ENCODE measurements around the gene DNA2. TPM values are rescaled to one million over a fixed set of nuclear protein-coding genes. Genes with fewer than 3 reads are reported as not detected.

Gene DNA2
- total RNA-seq, 1 experiment from 2014 or later: 29.0 TPM

GRCh38 chr10:68408898-68409518, 62.8 kb downstream of the DNA2 start:
- ATAC-seq (no peak), DNase-seq (ENCODE audit: low read depth, low spot score) (no peak)
- CTCF ChIA-PET: no interaction called here
- no TSS peak for BruUV-seq (replicated peaks)
- Histone ChIP-seq H3K4me3 (ENCODE audit: low read depth in 2 of 2, low read length in 2 of 2) (no peak overlapping the region), H3K27ac (ENCODE audit: low read length) (no peak overlapping the region), H3K9me3 (ENCODE audit: control insufficient read depth, insufficient read depth, low read depth, low read length) (no peaks in the 10 kb centered on the region), H3K4me1 (ENCODE audit: control insufficient read depth, insufficient read depth, low read length) (peaks cover 13% of the 10 kb centered on the region), H3K36me3 (ENCODE audit: control insufficient read depth, insufficient read depth, low read length) (peaks cover 2% of the 10 kb centered on the region; the same call in 1 of the 2 replicates), H3K27me3 (ENCODE audit: control insufficient read depth, insufficient read depth, low read length) (no peaks in the 10 kb centered on the region)
- TF ChIP-seq REST (IDR thresholded peaks at IDR 0.05; ENCODE audit: insufficient read depth in 1 of 2, low read depth in 2 of 2, low read length in 1 of 2) (no peak), SIN3A (IDR thresholded peaks at IDR 0.05; ENCODE audit: borderline replicate concordance, insufficient read depth, low read depth, low read length) (no peak), TCF7L2 (IDR thresholded peaks at IDR 0.05; ENCODE audit: low read depth, low read length) (no peak), CTCF (IDR thresholded peaks at IDR 0.05) (no peak)
- intact Hi-C loops (cut with micrococcal nuclease; ENCODE audit: unreplicated experiment): no loop called here
- in situ Hi-C loops (cut with HindIII; ENCODE audit: low pct_unique_long_range_greater_than_20kb, low sequenced_read_pairs): no loop called here
- POLR2A ChIA-PET: interaction anchor here (1.1 kb wide), 1 partner anchor 342 kb away, joined by 3 read pairs; no protein-coding TSS in a partner anchor

GRCh38 chr10:68406815-68407548, 64.8 kb downstream of the DNA2 start, which contains the start of gene RUFY2:
RUFY2 (minus strand) TSS chr10:68407277; CDS start chr10:68407189, 88 bp downstream.
- in situ Hi-C loops (cut with HindIII; ENCODE audit: low pct_unique_long_range_greater_than_20kb, low sequenced_read_pairs): no loop called here
- no peaks in the 10 kb centered on the region for H3K27me3 ChIP-seq (ENCODE audit: control insufficient read depth, insufficient read depth, low read length)
- H3K9me3 ChIP-seq (ENCODE audit: control insufficient read depth, insufficient read depth, low read depth, low read length): no peaks in the 10 kb centered on the region
- no peak for DNase-seq (ENCODE audit: low read depth, low spot score)
- no TSS peak for BruUV-seq (replicated peaks)
- peak within 1 kb of the TSS; percentile 83 for H3K27ac ChIP-seq (ENCODE audit: low read length)
- H3K4me3 ChIP-seq (ENCODE audit: low read depth in 2 of 2, low read length in 2 of 2): peak within 1 kb of the TSS; percentile 71 to 72
- peaks cover 2% of the 10 kb centered on the region; the same call in 1 of the 2 replicates for H3K36me3 ChIP-seq (ENCODE audit: control insufficient read depth, insufficient read depth, low read length)
- TF ChIP-seq SIN3A (IDR thresholded peaks at IDR 0.05; ENCODE audit: borderline replicate concordance, insufficient read depth, low read depth, low read length) (no peak), CTCF (IDR thresholded peaks at IDR 0.05) (peak; percentile 100), POLR2AphosphoS5 (IDR thresholded peaks at IDR 0.05; ENCODE audit: low read depth, low read length) (peak; percentile 62; the same call in 1 of the 2 replicates)
- intact Hi-C loops (cut with micrococcal nuclease; ENCODE audit: unreplicated experiment): no loop called here
- ChIA-PET CTCF (interaction anchor here (0.5 kb wide), 1 partner anchor 69 kb away, joined by 3 read pairs; no protein-coding TSS in a partner anchor), POLR2A (interaction anchor here (0.6 kb wide), 3 partner anchors 8 to 334 kb away, joined by 3 to 12 read pairs (median 7); no protein-coding TSS in a partner anchor)
- ATAC-seq: peak; percentile 96
- peaks cover 13% of the 10 kb centered on the region for H3K4me1 ChIP-seq (ENCODE audit: control insufficient read depth, insufficient read depth, low read length)
